Caco-2 (cell line): ENCODE measurements around the gene E2F8. TPM values are rescaled to one million over a fixed set of nuclear protein-coding genes. Genes with fewer than 3 reads are reported as not detected.

Experiments used
- BruUV-seq: library from RNA; stranded (reverse); fragments of 400-500 nt; replicated peaks from 2 replicates; lab custom pipeline; 2021; lab: Mats Ljungman, UMichigan
- CTCF ChIA-PET: fragments of 300-600 bp; sonication (Branson Sonifier 250); formaldehyde crosslinking; loops from one replicate; lab custom pipeline; 2022; ENCODE audit warnings: antibody characterized with exemption; lab: Charles Lee
- POLR2A ChIA-PET: fragments of 300-600 bp; sonication (Branson Sonifier 250); formaldehyde crosslinking; loops from one replicate; lab custom pipeline; 2022; ENCODE audit warnings: antibody characterized with exemption; lab: Charles Lee
- DNase-seq, 2 experiments: peaks; one replicate each; pipeline versions ENCODE4 v3.0.0 to v3.0.0-alpha.2; 2020 to 2022
- H3K27me3 ChIP-seq: replicated peaks from 2 replicates; pipeline ENCODE4 v1.6.0; 2011; ENCODE audit warnings: low read length; ENCODE audit not compliant: control insufficient read depth, insufficient read depth
- H3K36me3 ChIP-seq: 2 replicates; pipeline ENCODE4 v1.5.1; 2011; ENCODE audit warnings: low read length; ENCODE audit not compliant: control insufficient read depth, insufficient read depth
- H3K4me1 ChIP-seq: fragments of 250-450 bp; sonication (Bioruptor Pico); 2 replicates; pipeline ENCODE4 v1.5.1; 2020; ENCODE audit warnings: mild to moderate bottlenecking
- H3K4me3 ChIP-seq: 2 replicates; pipeline ENCODE4 v1.5.1; 2011; ENCODE audit warnings: low read depth, mild to moderate bottlenecking, control low read depth, low read length
- H3K9me3 ChIP-seq: fragments of 250-450 bp; sonication (Bioruptor Pico); 2 replicates; pipeline ENCODE4 v1.5.1; 2020; ENCODE audit warnings: mild to moderate bottlenecking, moderate library complexity
- H3K27ac Mint-ChIP-seq: one replicate; pipeline ENCODE4 v1.8.0; 2022; ENCODE audit warnings: mixed read lengths; ENCODE audit not compliant: unreplicated experiment
- H3K27me3 Mint-ChIP-seq: one replicate; pipeline ENCODE4 v1.8.0; 2022; ENCODE audit warnings: mixed read lengths; ENCODE audit not compliant: insufficient read depth, unreplicated experiment
- H3K36me3 Mint-ChIP-seq: one replicate; pipeline ENCODE4 v1.8.0; 2022; ENCODE audit warnings: mild to moderate bottlenecking, mixed read lengths; ENCODE audit not compliant: insufficient read depth, unreplicated experiment
- H3K4me1 Mint-ChIP-seq: one replicate; pipeline ENCODE4 v1.8.0; 2022; ENCODE audit warnings: low read depth, mixed read lengths; ENCODE audit not compliant: unreplicated experiment
- H3K4me3 Mint-ChIP-seq: one replicate; pipeline ENCODE4 v1.8.0; 2022; ENCODE audit warnings: mild to moderate bottlenecking, moderate library complexity, mixed read lengths; ENCODE audit not compliant: unreplicated experiment
- H3K9me3 Mint-ChIP-seq: one replicate; pipeline ENCODE4 v1.8.0; 2022; ENCODE audit warnings: mixed read lengths; ENCODE audit not compliant: unreplicated experiment
- CTCF ChIP-seq, 2 experiments: fragments of 200-600 bp in 1 of 2; IDR thresholded peaks; 1 replicate in 1 of 2; 2 replicates in 1 of 2; pipeline versions ENCODE4 v1.5.1 to v1.8.0; 2011 to 2022; ENCODE audit warnings: antibody characterized with exemption in 1 of 2, control low read depth in 1 of 2, inconsistent platforms in 1 of 2, low read depth in 1 of 2, low read length in 1 of 2, mild to moderate bottlenecking in 1 of 2, moderate library complexity in 1 of 2; ENCODE audit not compliant: insufficient read depth in 1 of 2, severe bottlenecking in 1 of 2, unreplicated experiment in 1 of 2
- intact Hi-C: fragments of 100-400 bp; cut with micrococcal nuclease; formaldehyde crosslinking; loops from one replicate; pipeline ENCODE4 v1.10.0; 2022; ENCODE audit not compliant: unreplicated experiment
- total RNA-seq: library from RNA; stranded (reverse); gene quantifications from 2 replicates; pipeline ENCODE4 v1.2.3, GENCODE V29; 2022

The E2F8 gene
- total RNA-seq, 1 experiment from 2014 or later: 38.1 TPM

- peaks cover 7% of the 10 kb centered on the region for H3K36me3 ChIP-seq
- H3K4me1 ChIP-seq: no peaks in the 10 kb centered on the region
- Mint-ChIP-seq H3K27ac (no peak overlapping the region), H3K36me3 (peaks cover 98% of the 10 kb centered on the region), H3K9me3 (peaks cover 3% of the 10 kb centered on the region), H3K4me3 (no peak overlapping the region), H3K4me1 (peaks cover 9% of the 10 kb centered on the region), H3K27me3 (no peaks in the 10 kb centered on the region)
- no peaks in the 10 kb centered on the region for H3K9me3 ChIP-seq
- ChIA-PET POLR2A (no interaction called here), CTCF (no interaction called here)
- H3K27me3 ChIP-seq: no peaks in the 10 kb centered on the region
- BruUV-seq: no TSS peak
- intact Hi-C loops: no loop called here
- no peak for DNase-seq
- no peak overlapping the region for H3K4me3 ChIP-seq
- no peak for TF ChIP-seq CTCF (IDR thresholded peaks at IDR 0.05; ENCODE audit: insufficient read depth in 1 of 2, low read depth in 1 of 2, low read length in 1 of 2, severe bottlenecking in 1 of 2, unreplicated experiment in 1 of 2)
These were observed 11.1 kb downstream of the E2F8 start for GRCh38 chr11:19229671-19230070.

- intact Hi-C loops: no loop called here
- Mint-ChIP-seq H3K36me3 (peaks cover 97% of the 10 kb centered on the region), H3K9me3 (peaks cover 9% of the 10 kb centered on the region), H3K27ac (no peak overlapping the region), H3K4me3 (no peak overlapping the region), H3K4me1 (peaks cover 7% of the 10 kb centered on the region), H3K27me3 (no peaks in the 10 kb centered on the region)
- POLR2A ChIA-PET: no interaction called here
- Histone ChIP-seq H3K4me1 (no peaks in the 10 kb centered on the region), H3K36me3 (peaks cover 8% of the 10 kb centered on the region), H3K27me3 (no peaks in the 10 kb centered on the region), H3K9me3 (no peaks in the 10 kb centered on the region), H3K4me3 (no peak overlapping the region)
- CTCF ChIA-PET: no interaction called here
- no peak for DNase-seq
- no TSS peak for BruUV-seq
- no peak for TF ChIP-seq CTCF (IDR thresholded peaks at IDR 0.05; ENCODE audit: insufficient read depth in 1 of 2, low read depth in 1 of 2, low read length in 1 of 2, severe bottlenecking in 1 of 2, unreplicated experiment in 1 of 2)
These were observed 11.8 kb downstream of the E2F8 start for GRCh38 chr11:19228968-19229367.

DNA sequence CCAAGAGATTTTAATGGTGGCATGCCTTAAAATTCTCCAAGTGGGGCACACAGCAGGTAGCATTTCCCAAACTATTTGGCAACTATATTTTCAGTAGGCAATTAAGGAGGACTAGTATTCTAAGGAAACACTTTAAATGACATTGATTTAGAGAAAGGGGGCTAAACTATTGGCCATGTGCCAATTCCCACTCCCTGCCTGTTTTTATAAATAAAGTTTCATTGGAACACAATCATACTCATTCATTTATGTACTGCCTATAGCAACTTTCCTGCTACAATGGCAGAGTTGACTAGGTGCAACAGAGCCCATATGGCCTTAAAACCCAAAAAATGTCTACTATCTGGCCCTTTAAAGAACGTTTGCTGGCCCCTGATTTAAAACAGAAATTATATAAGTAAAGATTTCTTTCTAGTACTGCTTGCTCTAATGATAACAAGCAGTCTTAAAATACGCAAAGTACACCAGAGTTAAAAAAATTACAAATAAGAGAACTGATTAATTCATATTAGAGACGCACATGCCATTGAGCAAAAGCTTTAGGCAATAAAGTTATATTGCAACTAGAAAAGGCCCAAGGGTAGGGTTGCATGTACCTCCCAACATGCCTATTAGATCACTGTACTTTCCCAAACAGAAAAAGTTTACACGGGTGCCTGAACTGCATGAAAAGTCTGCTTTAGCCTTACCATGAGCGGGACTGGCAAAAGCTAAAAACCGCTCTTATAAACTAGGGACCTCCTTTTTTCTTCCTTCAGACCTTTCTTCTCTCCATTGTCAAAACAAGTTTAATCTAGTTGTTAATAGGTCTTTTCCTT, 14.2 kb downstream of the E2F8 start:
- TF ChIP-seq CTCF (IDR thresholded peaks at IDR 0.05; ENCODE audit: insufficient read depth in 1 of 2, low read depth in 1 of 2, low read length in 1 of 2, severe bottlenecking in 1 of 2, unreplicated experiment in 1 of 2): no peak
- no peak for DNase-seq
- Mint-ChIP-seq H3K4me3 (no peak overlapping the region), H3K36me3 (peaks cover 96% of the 10 kb centered on the region), H3K9me3 (peaks cover 9% of the 10 kb centered on the region), H3K4me1 (peaks cover 21% of the 10 kb centered on the region), H3K27ac (no peak overlapping the region), H3K27me3 (no peaks in the 10 kb centered on the region)
- BruUV-seq: no TSS peak
- Histone ChIP-seq H3K36me3 (peaks cover 8% of the 10 kb centered on the region), H3K27me3 (no peaks in the 10 kb centered on the region), H3K4me1 (peaks cover 18% of the 10 kb centered on the region), H3K4me3 (no peak overlapping the region), H3K9me3 (no peaks in the 10 kb centered on the region)
- ChIA-PET CTCF (no interaction called here), POLR2A (no interaction called here)
- intact Hi-C loops: no loop called here
